ENCODE data around the gene RD3L.

Gene RD3L

DNA sequence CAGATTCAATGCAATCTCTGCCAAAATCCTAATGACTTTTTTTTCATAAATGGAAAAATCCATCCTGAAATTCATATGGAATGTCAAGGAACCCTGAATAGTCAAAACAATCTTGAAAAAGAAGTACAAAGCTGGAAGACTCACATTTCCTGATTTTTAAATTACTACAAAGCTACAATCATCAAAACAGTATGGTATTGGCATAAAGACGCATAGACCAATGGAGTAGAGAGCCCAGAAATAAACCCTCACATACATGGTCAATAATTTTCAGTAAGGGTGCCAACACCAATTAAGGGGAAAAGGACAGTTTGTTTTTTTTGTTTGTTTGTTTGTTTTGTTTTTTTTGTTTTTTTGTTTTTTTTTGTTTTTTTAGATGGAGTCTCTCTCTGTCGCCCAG is 4.6 kb upstream of the RD3L start:
- DNase-seq, result no peak
- ChIA-PET CTCF (no interaction called here), POLR2A (no interaction called here)
- Histone ChIP-seq H3K9me3 (ENCODE audit: control extremely low read depth in 1 of 5, control insufficient read depth in 4 of 5, insufficient read depth in 2 of 5, low read depth in 1 of 5, low read length in 4 of 5) (peaks cover 0 to 6% (median 0%) of the 10 kb centered on the region in 5 experiments), H3K4me1 (ENCODE audit: control extremely low read depth in 1 of 4, control insufficient read depth in 4 of 4, insufficient read depth in 4 of 4, low read length in 3 of 4) (peaks cover 0 to 2% (median 0%) of the 10 kb centered on the region in 4 experiments), H3K4me3 (ENCODE audit: control insufficient read depth in 1 of 7, extremely low read depth in 1 of 7, insufficient read depth in 4 of 7, low read depth in 2 of 7, low read length in 6 of 7) (no peak overlapping the region), H3K36me3 (ENCODE audit: control insufficient read depth in 4 of 4, insufficient read depth in 4 of 4, low read length in 3 of 4) (no peaks in the 10 kb centered on the region), H3K27me3 (replicated peaks in 2 of 5; ENCODE audit: control insufficient read depth in 4 of 5, insufficient read depth in 5 of 5, low read length in 4 of 5) (no peaks in the 10 kb centered on the region), H3K27ac (ENCODE audit: insufficient read depth in 1 of 2, low read depth in 1 of 2, low read length in 2 of 2, poor library complexity in 1 of 2, severe bottlenecking in 2 of 2) (no peak overlapping the region)
- no CpG with 5 or more reads among the region's 2 CpGs for WGBS (ENCODE audit: insufficient coverage)

DNA sequence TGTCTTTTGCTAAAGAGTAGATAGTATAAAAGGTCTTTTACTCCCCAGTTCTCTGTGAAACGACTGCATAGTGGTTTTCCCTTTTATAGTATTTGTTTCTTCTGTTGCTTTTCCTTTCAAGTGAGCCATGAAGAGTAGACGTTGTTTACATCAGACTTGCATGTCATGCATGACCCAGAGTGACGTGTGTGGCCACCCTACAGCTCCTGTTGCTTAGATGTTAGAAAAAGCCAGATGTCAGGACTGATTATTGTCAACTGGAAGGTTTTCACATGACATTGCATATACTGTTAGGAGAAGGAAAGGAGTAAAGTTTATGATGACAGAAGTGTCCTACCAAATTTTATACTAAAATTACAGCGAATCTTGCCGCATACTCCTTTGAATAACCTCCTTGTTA is 1.3 kb upstream of the RD3L start:
- Histone ChIP-seq H3K4me1 (ENCODE audit: control extremely low read depth in 1 of 4, control insufficient read depth in 4 of 4, insufficient read depth in 4 of 4, low read length in 3 of 4) (peaks cover 0 to 2% (median 0%) of the 10 kb centered on the region in 4 experiments), H3K27ac (ENCODE audit: insufficient read depth in 1 of 2, low read depth in 1 of 2, low read length in 2 of 2, poor library complexity in 1 of 2, severe bottlenecking in 2 of 2) (no peak overlapping the region), H3K4me3 (ENCODE audit: control insufficient read depth in 1 of 7, extremely low read depth in 1 of 7, insufficient read depth in 4 of 7, low read depth in 2 of 7, low read length in 6 of 7) (no peak overlapping the region), H3K36me3 (ENCODE audit: control insufficient read depth in 4 of 4, insufficient read depth in 4 of 4, low read length in 3 of 4) (no peaks in the 10 kb centered on the region), H3K9me3 (ENCODE audit: control extremely low read depth in 1 of 5, control insufficient read depth in 4 of 5, insufficient read depth in 2 of 5, low read depth in 1 of 5, low read length in 4 of 5) (peaks cover 0 to 6% (median 0%) of the 10 kb centered on the region in 5 experiments), H3K27me3 (replicated peaks in 2 of 5; ENCODE audit: control insufficient read depth in 4 of 5, insufficient read depth in 5 of 5, low read length in 4 of 5) (peaks cover 0 to 1% (median 0%) of the 10 kb centered on the region in 5 experiments)
- WGBS (ENCODE audit: insufficient coverage), result 41% methylated on average over 3 of the region's 5 CpGs
- POLR2A ChIA-PET, result interaction anchor here (0.6 kb wide), 1 partner anchor 48 kb away, joined by 3 read pairs; no protein-coding TSS in a partner anchor
- CTCF ChIA-PET, result no interaction called here
- peak; percentile 31 to 89 (median 38) for DNase-seq

DNA sequence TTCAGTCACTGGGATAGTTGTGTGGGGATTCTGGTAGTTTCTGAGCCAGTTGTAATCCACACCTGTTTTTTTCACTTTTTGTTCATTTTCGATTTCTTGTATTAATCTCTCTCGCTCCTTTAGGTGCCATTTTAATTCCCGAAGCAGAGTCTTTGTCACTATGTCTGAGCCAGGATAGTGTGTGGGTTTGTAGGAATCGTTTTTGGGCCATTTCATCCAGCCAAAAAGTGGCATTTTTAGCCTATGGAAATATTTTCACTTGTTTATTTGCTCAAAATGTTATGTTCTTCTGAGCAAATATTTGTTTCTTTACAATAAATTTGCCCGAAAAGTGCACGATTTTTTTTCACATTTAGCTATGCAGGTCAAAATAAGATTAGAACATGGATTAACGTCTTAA is 867 bp downstream of the RD3L start:
- H3K4me1 ChIP-seq (ENCODE audit: control extremely low read depth in 1 of 4, control insufficient read depth in 4 of 4, insufficient read depth in 4 of 4, low read length in 3 of 4), result peaks cover 0 to 2% (median 0%) of the 10 kb centered on the region in 4 experiments
- H3K9me3 ChIP-seq (ENCODE audit: control extremely low read depth in 1 of 5, control insufficient read depth in 4 of 5, insufficient read depth in 2 of 5, low read depth in 1 of 5, low read length in 4 of 5), result no peaks in the 10 kb centered on the region
- ChIA-PET CTCF (interaction anchor here (0.8 to 3.0 kb wide), 7 partner anchors 9 to 132 kb away, joined by 3 to 9 read pairs (median 5); no protein-coding TSS in a partner anchor), POLR2A (no interaction called here)
- no peak overlapping the region for H3K27ac ChIP-seq (ENCODE audit: insufficient read depth in 1 of 2, low read depth in 1 of 2, low read length in 2 of 2, poor library complexity in 1 of 2, severe bottlenecking in 2 of 2)
- no peak for DNase-seq
- H3K4me3 ChIP-seq (ENCODE audit: control insufficient read depth in 1 of 7, extremely low read depth in 1 of 7, insufficient read depth in 4 of 7, low read depth in 2 of 7, low read length in 6 of 7), result no peak overlapping the region
- 97% methylated on average over 4 of the region's 7 CpGs for WGBS (ENCODE audit: insufficient coverage)
- H3K27me3 ChIP-seq (replicated peaks in 2 of 5; ENCODE audit: control insufficient read depth in 4 of 5, insufficient read depth in 5 of 5, low read length in 4 of 5), result peaks cover 0 to 1% (median 0%) of the 10 kb centered on the region in 5 experiments
- no peaks in the 10 kb centered on the region for H3K36me3 ChIP-seq (ENCODE audit: control insufficient read depth in 4 of 4, insufficient read depth in 4 of 4, low read length in 3 of 4)

DNA sequence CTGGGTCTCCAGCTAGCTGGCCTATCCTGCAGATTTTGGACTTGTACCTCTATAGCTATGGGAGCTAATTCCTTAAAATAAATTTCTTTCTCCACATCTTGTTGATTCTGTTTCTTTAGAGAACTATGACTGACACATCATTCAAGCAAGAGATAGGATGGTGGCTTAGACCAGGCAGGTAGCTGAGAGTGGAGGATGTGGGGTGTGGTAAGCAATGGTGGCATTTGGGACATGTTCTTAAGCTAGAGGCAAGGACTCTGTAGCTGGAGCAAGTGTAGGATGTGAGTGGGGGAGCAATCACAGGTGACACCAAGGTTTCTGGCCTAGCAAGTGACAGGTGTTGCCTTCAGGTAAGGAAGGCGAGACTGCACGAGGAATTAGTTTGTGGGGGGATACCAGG is 7.2 kb downstream of the RD3L start:
- DNase-seq, result no peak
- Histone ChIP-seq H3K36me3 (ENCODE audit: control insufficient read depth in 4 of 4, insufficient read depth in 4 of 4, low read length in 3 of 4) (no peaks in the 10 kb centered on the region), H3K9me3 (ENCODE audit: control extremely low read depth in 1 of 5, control insufficient read depth in 4 of 5, insufficient read depth in 2 of 5, low read depth in 1 of 5, low read length in 4 of 5) (no peaks in the 10 kb centered on the region), H3K4me1 (ENCODE audit: control extremely low read depth in 1 of 4, control insufficient read depth in 4 of 4, insufficient read depth in 4 of 4, low read length in 3 of 4) (peaks cover 0 to 44% (median 20%) of the 10 kb centered on the region in 4 experiments), H3K27me3 (replicated peaks in 2 of 5; ENCODE audit: control insufficient read depth in 4 of 5, insufficient read depth in 5 of 5, low read length in 4 of 5) (no peaks in the 10 kb centered on the region), H3K27ac (ENCODE audit: insufficient read depth in 1 of 2, low read depth in 1 of 2, low read length in 2 of 2, poor library complexity in 1 of 2, severe bottlenecking in 2 of 2) (no peak overlapping the region), H3K4me3 (ENCODE audit: control insufficient read depth in 1 of 7, extremely low read depth in 1 of 7, insufficient read depth in 4 of 7, low read depth in 2 of 7, low read length in 6 of 7) (no peak overlapping the region)
- CTCF ChIA-PET, result no interaction called here
- whole genome bisulfite sequencing (ENCODE audit: insufficient coverage), result 95% methylated on average over 2 of the region's 2 CpGs
- POLR2A ChIA-PET, result interaction anchor here (0.8 kb wide), 1 partner anchor 11 kb away, joined by 3 read pairs; no protein-coding TSS in a partner anchor

DNA sequence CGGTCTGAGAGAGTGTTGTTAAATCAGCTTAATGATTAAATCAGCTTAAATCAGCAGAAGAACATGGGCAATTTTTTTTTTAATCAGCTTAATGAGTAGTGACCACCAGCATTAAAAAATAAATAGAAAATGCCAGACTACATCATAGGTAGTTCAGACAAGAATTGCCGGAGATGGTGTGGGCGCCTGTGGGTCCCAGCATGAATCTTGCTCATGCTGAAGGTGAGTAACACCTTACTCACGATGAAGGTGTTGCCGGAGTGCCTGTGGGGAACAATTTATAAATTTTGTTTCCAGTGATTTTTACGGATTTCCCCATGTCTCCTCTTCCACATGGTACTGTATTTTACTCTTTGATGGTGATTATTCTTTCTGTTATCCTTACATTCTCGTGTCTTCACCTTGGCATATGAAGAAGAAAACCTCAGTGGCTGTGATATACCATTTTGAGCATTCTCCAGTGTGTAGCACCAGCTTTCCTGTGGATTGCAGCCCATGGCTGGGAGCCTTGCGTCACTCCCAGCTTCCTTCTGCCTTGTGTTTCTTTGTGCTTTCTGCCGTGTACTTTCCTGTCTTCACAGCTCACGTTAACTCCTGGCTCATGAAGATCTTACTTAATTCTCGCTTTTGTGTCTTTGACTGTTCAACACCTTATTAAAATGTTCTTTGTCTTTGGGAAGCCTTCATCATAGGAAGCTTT is 9.4 kb downstream of the RD3L start:
- ChIA-PET CTCF (interaction anchor here (0.9 to 1.1 kb wide), 3 partner anchors 8 to 127 kb away, joined by 3 to 4 read pairs (median 4); partner anchors contain the start of gene RD3L), POLR2A (interaction anchor here (0.6 kb wide), 1 partner anchor 19 kb away, joined by 3 read pairs; no protein-coding TSS in a partner anchor)
- Histone ChIP-seq H3K27ac (ENCODE audit: insufficient read depth in 1 of 2, low read depth in 1 of 2, low read length in 2 of 2, poor library complexity in 1 of 2, severe bottlenecking in 2 of 2) (no peak overlapping the region), H3K4me3 (ENCODE audit: control insufficient read depth in 1 of 7, extremely low read depth in 1 of 7, insufficient read depth in 4 of 7, low read depth in 2 of 7, low read length in 6 of 7) (no peak overlapping the region), H3K36me3 (ENCODE audit: control insufficient read depth in 4 of 4, insufficient read depth in 4 of 4, low read length in 3 of 4) (no peaks in the 10 kb centered on the region), H3K4me1 (ENCODE audit: control extremely low read depth in 1 of 4, control insufficient read depth in 4 of 4, insufficient read depth in 4 of 4, low read length in 3 of 4) (peaks cover 0 to 49% (median 21%) of the 10 kb centered on the region in 4 experiments), H3K9me3 (ENCODE audit: control extremely low read depth in 1 of 5, control insufficient read depth in 4 of 5, insufficient read depth in 2 of 5, low read depth in 1 of 5, low read length in 4 of 5) (peaks cover 0 to 5% (median 0%) of the 10 kb centered on the region in 5 experiments), H3K27me3 (replicated peaks in 2 of 5; ENCODE audit: control insufficient read depth in 4 of 5, insufficient read depth in 5 of 5, low read length in 4 of 5) (no peaks in the 10 kb centered on the region)
- DNase-seq, result no peak
- WGBS (ENCODE audit: insufficient coverage), result 81% methylated on average over 10 of the region's 11 CpGs

DNA sequence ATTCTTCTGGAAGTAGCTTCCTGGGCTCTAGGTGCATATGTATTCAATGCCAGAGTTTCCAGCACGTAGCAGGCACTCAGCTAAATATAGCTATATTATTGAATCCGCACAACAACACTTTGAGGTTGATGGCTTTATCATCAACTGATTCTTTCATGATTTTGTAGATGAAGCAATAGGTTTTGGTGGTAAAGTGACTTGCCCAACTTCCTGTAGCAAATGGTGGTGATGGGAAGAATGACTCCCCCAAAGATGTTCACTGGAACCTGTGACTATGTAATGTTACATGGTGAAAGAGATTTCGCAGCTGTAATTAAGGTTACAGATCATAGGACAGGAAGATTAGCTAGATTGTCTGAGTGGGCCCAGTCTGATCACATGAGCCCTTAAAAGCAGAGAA is 10.9 kb downstream of the RD3L start:
- H3K4me3 ChIP-seq (ENCODE audit: control insufficient read depth in 1 of 7, extremely low read depth in 1 of 7, insufficient read depth in 4 of 7, low read depth in 2 of 7, low read length in 6 of 7), result no peak overlapping the region
- DNase-seq, result peak; percentile 50 to 85 (median 79)
- H3K9me3 ChIP-seq (ENCODE audit: control extremely low read depth in 1 of 5, control insufficient read depth in 4 of 5, insufficient read depth in 2 of 5, low read depth in 1 of 5, low read length in 4 of 5), result peaks cover 0 to 9% (median 2%) of the 10 kb centered on the region in 5 experiments
- ChIA-PET CTCF (interaction anchor here (1.0 to 2.4 kb wide), 4 partner anchors 10 to 45 kb away, joined by 3 to 8 read pairs (median 4); partner anchors contain the start of gene RD3L), POLR2A (no interaction called here)
- peaks cover 0 to 49% (median 21%) of the 10 kb centered on the region in 4 experiments for H3K4me1 ChIP-seq (ENCODE audit: control extremely low read depth in 1 of 4, control insufficient read depth in 4 of 4, insufficient read depth in 4 of 4, low read length in 3 of 4)
- WGBS (ENCODE audit: insufficient coverage), result 86% methylated on average over 1 of the region's 3 CpGs
- no peaks in the 10 kb centered on the region for H3K36me3 ChIP-seq (ENCODE audit: control insufficient read depth in 4 of 4, insufficient read depth in 4 of 4, low read length in 3 of 4)
- no peak overlapping the region for H3K27ac ChIP-seq (ENCODE audit: insufficient read depth in 1 of 2, low read depth in 1 of 2, low read length in 2 of 2, poor library complexity in 1 of 2, severe bottlenecking in 2 of 2)
- H3K27me3 ChIP-seq (replicated peaks in 2 of 5; ENCODE audit: control insufficient read depth in 4 of 5, insufficient read depth in 5 of 5, low read length in 4 of 5), result no peaks in the 10 kb centered on the region

DNA sequence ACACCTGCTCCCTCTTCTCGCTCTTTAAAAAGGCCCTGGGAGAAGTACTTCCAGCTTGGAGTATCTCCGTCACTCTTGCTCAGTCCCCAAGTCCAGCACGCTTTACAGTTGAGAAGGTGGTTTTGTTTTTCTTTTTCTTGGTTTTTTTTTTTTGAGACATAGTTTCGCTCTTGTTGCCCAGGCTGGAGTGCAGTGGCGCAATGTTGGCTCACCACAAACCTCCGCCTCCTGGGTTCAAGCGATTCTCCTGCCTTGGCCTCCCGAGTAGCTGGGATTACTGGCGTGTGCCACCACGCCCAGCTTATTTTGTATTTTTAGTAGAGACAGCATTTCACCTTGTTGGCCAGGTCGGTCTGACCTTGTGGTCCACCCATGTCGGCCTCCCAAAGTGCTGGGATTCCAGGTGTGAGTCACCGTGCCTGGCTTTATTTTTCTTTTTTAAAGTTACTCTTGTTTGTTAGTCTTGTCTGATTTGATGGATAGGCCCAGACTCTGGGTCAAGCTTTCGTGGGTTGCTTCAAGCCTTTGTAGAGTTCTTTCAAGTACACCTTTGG is 12.2 kb downstream of the RD3L start:
- Histone ChIP-seq H3K9me3 (ENCODE audit: control extremely low read depth in 1 of 5, control insufficient read depth in 4 of 5, insufficient read depth in 2 of 5, low read depth in 1 of 5, low read length in 4 of 5) (peaks cover 0 to 9% (median 2%) of the 10 kb centered on the region in 5 experiments), H3K36me3 (ENCODE audit: control insufficient read depth in 4 of 4, insufficient read depth in 4 of 4, low read length in 3 of 4) (no peaks in the 10 kb centered on the region), H3K4me1 (ENCODE audit: control extremely low read depth in 1 of 4, control insufficient read depth in 4 of 4, insufficient read depth in 4 of 4, low read length in 3 of 4) (peaks cover 0 to 49% (median 25%) of the 10 kb centered on the region in 4 experiments), H3K27me3 (replicated peaks in 2 of 5; ENCODE audit: control insufficient read depth in 4 of 5, insufficient read depth in 5 of 5, low read length in 4 of 5) (no peaks in the 10 kb centered on the region), H3K4me3 (ENCODE audit: control insufficient read depth in 1 of 7, extremely low read depth in 1 of 7, insufficient read depth in 4 of 7, low read depth in 2 of 7, low read length in 6 of 7) (no peak overlapping the region), H3K27ac (ENCODE audit: insufficient read depth in 1 of 2, low read depth in 1 of 2, low read length in 2 of 2, poor library complexity in 1 of 2, severe bottlenecking in 2 of 2) (no peak overlapping the region)
- ChIA-PET POLR2A (no interaction called here), CTCF (interaction anchor here (0.8 to 2.4 kb wide), 2 partner anchors 11 to 1762 kb away, joined by 3 to 8 read pairs; partner anchors contain the start of gene RD3L)
- WGBS (ENCODE audit: insufficient coverage), result 91% methylated on average over 12 of the region's 14 CpGs
- no peak for DNase-seq
